Coronary artery (tissue), 2 donors: Measurements from ENCODE around the gene PRMT3.
"Not testable (repeated sequence)": the region's sequence is repeated elsewhere in the genome, so short reads cannot be mapped to it uniquely, and the experiment has no call there.

Source experiments
- DNase-seq: peaks from one replicate; pipeline ENCODE4 v3.0.0-alpha.2; 2017; ENCODE audit warnings: low spot score
- H3K27ac ChIP-seq, 2 donors: fragments of 200-600 bp; sonication (generic); one replicate each; pipeline ENCODE4 v1.5.1; 2016 to 2019
- H3K4me3 ChIP-seq: fragments of 200-600 bp; sonication (generic); 2 replicates; pipeline ENCODE4 v1.5.1; 2016; ENCODE audit warnings: mild to moderate bottlenecking, moderate library complexity
- TF ChIP-seq, protein P1 (sequence below): fragments of 200-600 bp; sonication (generic); IDR thresholded peaks from one replicate; pipeline ENCODE4 v1.5.1; 2019; ENCODE audit warnings: antibody characterized with exemption

Gene PRMT3

DNA sequence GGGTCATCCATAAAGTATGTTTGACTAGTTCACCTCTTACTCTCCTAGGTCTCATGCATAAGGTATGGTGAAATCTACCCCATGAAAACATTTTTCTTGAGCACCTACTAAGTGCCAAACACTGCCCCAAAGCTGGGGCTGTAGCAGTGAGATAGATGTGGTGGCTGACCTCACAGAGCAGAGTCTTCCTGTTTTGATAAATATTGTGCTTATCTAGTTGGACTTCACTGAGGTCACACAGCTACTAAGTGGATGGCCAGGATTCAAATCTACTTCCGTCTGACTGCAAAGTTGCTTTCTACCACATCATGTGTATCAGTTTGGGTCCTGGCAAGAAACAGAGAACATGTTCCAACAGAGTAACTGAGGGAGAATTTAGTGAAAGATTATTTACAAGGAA, 30.4 kb upstream of the PRMT3 start:
- TF ChIP-seq, protein P1, sequence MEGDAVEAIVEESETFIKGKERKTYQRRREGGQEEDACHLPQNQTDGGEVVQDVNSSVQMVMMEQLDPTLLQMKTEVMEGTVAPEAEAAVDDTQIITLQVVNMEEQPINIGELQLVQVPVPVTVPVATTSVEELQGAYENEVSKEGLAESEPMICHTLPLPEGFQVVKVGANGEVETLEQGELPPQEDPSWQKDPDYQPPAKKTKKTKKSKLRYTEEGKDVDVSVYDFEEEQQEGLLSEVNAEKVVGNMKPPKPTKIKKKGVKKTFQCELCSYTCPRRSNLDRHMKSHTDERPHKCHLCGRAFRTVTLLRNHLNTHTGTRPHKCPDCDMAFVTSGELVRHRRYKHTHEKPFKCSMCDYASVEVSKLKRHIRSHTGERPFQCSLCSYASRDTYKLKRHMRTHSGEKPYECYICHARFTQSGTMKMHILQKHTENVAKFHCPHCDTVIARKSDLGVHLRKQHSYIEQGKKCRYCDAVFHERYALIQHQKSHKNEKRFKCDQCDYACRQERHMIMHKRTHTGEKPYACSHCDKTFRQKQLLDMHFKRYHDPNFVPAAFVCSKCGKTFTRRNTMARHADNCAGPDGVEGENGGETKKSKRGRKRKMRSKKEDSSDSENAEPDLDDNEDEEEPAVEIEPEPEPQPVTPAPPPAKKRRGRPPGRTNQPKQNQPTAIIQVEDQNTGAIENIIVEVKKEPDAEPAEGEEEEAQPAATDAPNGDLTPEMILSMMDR = no peak
- H3K4me3 ChIP-seq = no peak overlapping the region
- H3K27ac ChIP-seq = no peak overlapping the region
- no peak for DNase-seq

DNA sequence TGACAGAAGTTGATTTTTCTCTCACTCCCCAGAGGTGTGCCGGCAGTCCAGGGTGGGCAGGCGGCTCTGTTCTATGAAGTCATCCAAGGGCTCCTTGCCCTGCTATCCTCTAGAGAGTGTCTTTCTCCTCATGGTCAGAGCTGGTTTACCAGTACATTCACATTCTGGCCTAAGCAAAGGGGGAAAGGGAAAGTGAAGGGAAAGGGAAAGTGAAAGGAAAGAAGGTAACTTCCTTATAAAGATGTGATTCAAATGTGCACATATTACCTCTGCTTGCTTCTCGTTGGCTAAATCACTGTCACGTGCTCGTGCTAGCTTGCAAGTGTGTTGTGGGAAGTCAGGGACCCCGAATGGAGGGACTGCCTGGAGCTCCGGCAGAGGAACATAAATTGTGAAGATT, 26.9 kb upstream of the PRMT3 start:
- H3K27ac ChIP-seq = no peak overlapping the region
- TF ChIP-seq, protein P1 = no peak
- no peak for DNase-seq
- no peak overlapping the region for H3K4me3 ChIP-seq

DNA sequence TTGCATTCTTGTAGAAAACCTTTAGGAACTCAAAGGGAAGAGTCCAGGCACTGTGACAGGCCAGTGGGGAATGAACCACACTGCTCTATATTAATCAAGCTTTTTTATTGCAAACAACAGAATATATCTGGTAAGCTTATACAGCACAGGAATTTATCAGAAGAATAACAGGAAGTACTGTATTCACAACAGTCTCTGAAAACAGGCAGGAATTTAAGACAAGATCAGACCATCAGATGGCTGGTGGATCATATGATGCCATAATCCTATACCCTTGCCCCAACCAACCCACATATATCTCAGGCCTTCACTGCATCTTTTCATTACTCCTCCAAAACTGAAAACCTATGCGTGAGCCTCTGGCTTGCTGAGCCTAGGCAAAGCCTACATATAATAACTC, 25.0 kb upstream of the PRMT3 start:
- TF ChIP-seq, protein P1 = no peak

DNA sequence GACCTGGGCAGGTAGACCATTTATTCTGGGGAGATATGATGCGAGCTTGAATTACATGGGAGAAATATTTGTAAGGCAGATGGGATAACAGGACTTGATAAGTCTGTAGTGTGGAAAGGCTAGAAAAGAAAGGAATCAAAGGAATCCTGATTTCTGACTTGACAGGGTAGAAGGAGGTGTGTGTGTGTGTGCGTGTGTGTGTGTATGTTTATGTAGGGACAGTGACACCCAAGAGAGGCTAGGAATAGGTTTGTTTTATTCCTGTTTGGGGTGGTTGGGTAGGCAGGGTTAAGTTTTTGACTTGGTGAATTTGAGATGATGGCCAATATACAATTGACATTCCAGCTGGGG, 24.4 kb upstream of the PRMT3 start:
- H3K27ac ChIP-seq = peak overlapping the region; percentile 70 to 98
- TF ChIP-seq, protein P1 = no peak
- no peak for DNase-seq
- peak overlapping the region; percentile 99 for H3K4me3 ChIP-seq

More for the DNA sequence above, 25.0 kb upstream of the PRMT3 start:
- H3K4me3 ChIP-seq = no peak overlapping the region
- H3K27ac ChIP-seq = no peak overlapping the region
- DNase-seq = no peak

DNA sequence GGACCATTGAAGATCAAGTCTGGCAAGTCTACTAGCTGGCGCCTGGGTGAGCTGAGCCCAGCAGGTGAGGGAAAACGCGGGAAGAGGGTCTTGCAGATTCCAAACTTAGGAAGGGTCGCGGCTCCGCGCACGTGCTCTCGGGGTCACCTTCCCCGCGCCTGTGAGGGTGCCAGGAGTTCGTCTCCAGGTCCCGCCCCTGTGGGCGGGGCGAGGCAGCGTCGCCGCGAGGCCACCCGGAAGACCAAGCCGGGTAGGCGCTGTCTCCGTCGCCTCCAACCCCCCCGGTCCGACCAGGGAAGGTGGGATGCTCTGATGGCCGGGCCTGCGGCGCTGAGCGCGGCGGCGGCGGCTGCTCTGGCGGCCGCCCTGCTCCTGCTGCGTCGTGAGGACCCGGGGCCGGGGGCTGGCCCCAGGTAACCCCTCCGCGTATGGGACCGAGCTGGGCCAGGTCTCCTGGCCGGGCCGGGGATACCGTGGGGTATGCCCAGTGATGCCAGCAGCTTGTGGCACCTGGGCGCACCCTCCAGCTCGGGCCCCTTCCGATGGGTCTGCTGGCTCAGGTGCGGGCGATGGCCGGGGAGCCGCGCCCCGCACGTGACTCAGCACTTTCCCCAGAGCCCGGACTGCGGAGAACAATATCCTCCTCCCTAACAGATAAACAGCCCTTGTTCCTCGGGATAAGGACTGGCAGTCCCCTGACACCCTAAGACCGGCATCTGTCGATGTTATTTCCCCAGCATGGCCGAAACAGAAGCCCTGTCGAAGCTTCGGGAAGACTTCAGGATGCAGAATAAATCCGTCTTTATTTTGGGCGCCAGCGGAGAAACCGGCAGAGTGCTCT, 23.8 kb upstream of the PRMT3 start, which contains the start of gene HTATIP2:
Gene HTATIP2, plus strand, starts transcription at position 215 of the 841 bp plus-strand sequence. Its CDS starts 524 bp downstream, at position 739.
- TF ChIP-seq, protein P1 = no peak
- DNase-seq = peak; percentile 81
- peak within 1 kb of the TSS; percentile 70 to 98 for H3K27ac ChIP-seq
- peak within 1 kb of the TSS; percentile 99 for H3K4me3 ChIP-seq

DNA sequence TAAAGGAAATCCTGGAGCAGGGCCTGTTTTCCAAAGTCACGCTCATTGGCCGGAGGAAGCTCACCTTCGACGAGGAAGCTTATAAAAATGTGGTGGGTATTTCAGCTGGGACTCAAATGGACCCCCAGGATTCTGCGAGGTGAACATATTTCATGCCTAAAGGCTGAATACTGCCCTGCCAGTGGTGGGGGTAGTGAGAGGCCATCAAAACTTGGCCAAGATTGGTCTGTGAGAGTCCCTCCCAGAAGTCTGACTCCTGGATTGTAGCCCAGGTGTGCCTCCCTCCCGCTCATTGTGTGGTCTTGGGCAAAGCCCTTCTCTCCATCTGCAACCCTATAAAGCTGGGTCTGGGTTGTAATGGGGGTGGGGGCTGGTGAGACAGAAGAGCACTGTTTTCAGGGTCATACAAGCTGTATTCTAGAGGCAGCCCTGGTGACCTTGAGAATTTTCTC, 23.1 kb upstream of the PRMT3 start:
- DNase-seq = no peak
- TF ChIP-seq, protein P1 = no peak
- peak overlapping the region; percentile 70 to 98 for H3K27ac ChIP-seq
- H3K4me3 ChIP-seq = peak overlapping the region; percentile 99

DNA sequence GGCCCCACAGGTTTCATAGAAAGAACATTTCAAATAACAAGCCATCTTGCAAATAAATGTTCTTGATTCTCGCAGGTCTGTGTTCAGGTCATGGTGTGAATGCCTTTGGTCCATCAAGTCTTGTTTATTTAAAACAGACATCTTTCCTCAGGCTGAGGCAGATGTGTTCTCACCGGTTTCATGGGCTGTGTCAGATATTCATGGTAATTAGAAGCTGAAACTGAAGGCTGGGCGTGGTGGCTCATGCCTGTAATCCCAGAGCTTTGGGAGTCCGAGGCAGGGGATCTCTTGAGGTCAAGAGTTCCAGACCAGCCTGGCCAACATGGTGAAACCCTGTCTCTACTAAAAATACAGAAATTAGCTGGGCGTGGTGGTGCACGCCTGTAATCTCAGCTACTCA, 22.1 kb upstream of the PRMT3 start:
- H3K4me3 ChIP-seq = peak overlapping the region; percentile 99
- DNase-seq = not testable (repeated sequence)
- H3K27ac ChIP-seq = peak overlapping the region in 1 of 2 donors; percentile 10
